ENCODE data around the gene RHEB.
"Not testable (repeated sequence)": the region's sequence is repeated elsewhere in the genome, so short reads cannot be mapped to it uniquely, and the experiment has no call there.

The RHEB gene

DNA sequence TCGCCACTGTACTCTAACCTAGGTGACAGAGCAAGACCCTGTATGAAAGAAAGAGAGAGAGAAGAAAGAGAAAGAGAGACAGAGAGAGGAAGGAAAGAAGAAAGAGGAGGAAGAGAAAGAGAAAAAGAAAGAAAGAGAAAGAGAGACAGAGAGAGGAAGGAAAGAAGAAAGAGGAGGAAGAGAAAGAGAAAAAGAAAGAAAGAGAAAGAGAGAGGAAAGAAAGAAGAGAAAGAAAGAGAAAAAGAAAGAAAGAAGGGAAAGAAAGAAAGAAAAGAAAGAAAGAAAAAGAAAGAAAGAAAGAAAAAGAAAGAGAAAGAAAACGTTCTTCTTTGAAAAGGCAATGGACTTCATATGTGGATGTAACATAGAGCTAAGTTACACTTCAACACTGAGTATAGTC is 16.5 kb upstream of the RHEB start:
- not testable (repeated sequence) for FAIRE-seq; DNase-seq (ENCODE audit: insufficient read length, low spot score)

- DNase-seq (ENCODE audit: insufficient read length, low spot score) (no peak), FAIRE-seq (no peak)
Measured at GRCh38 chr7:151529842-151530241, 10.1 kb upstream of the RHEB start.

DNA sequence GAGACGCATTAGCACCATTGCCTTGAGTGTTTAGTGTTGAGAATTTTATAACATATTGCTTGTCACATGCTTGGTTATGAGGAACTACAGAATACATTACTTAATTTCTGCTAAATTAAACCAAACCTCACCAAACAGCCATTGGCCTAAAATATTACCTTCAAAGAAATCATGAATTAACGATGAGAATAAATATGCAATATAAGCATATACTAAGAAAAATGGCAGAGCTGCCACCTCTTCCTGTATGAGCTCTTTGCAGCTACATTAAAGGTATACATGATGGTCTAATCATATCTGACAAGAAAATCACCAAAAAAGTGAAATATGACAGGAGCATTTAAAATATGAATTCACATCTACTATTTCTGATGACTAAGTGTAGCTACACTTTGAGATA is 5.2 kb upstream of the RHEB start:
- DNase-seq (ENCODE audit: insufficient read length, low spot score), result no peak
- FAIRE-seq, result no peak

DNA sequence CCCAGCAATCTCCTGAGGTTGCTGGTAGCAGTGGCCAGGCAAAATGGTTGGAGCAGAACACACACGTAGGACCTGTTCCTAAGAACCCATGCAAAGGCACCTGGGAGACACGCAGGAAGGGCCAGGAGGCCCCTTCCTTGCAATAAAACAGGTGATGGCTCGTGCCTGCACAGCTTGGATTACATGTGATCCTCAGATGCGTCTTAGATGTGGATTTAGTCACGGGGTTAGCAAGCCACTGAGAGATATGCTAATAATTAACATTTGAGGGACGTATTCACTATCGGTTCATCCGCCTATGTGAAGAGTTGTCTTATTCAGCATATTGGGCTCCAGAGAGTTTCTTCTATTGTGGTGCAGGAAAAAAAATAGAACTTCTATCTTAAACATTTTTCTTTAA is 4.6 kb upstream of the RHEB start:
- no peak for DNase-seq (ENCODE audit: insufficient read length, low spot score)

GRCh38 chr7:151520419-151521261 is 945 bp upstream of the RHEB start:
- DNase-seq (ENCODE audit: insufficient read length, low spot score), result no peak
- no peak for FAIRE-seq

More for the DNA sequence above, 4.6 kb upstream of the RHEB start:
- FAIRE-seq, result no peak

DNA sequence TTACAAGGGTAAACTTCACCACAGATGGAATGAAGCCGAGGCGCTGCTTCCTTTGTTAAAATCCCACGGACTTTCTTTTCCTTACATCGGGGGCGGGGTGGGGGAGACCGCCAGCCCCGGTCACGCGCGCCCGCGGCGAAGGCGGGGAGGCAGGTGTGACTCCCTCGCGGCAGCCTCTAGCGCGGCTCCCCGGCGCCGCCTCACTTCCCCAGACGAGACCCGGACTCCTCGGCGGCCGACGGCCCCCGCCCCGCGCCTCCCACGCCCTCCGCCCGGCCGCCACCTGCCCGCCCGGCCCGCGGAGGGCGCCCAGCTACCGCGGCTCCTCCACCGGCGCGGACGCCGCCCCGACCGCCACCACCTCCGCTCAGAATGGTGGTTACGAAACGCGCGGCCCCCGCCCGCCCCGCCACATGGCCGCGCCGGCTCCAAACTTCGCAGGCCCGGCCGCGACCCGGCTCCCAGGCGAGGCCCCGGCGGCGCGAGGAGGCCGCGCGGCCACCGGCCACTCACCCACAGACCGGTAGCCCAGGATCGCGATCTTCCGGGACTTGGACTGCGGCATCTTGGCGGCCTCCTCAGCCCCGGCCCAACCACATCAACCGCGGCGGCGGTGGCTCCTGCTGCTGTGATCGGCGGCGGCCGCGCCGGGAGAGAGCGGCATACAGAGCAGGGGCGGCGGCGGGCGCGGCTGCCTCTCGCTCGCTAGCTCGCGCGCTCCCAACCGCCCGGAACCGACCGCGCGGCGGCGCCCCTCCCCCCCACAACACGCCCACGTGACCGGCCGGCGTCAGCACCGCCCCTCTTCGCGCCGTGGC is 539 bp downstream of the RHEB start:
- not testable (repeated sequence) for FAIRE-seq; DNase-seq (ENCODE audit: insufficient read length, low spot score)

- FAIRE-seq (no peak), DNase-seq (ENCODE audit: insufficient read length, low spot score) (no peak)
Measured at GRCh38 chr7:151518105-151518946, 1.4 kb downstream of the RHEB start.

GRCh38 chr7:151517601-151518104 is 2.0 kb downstream of the RHEB start:
- DNase-seq (ENCODE audit: insufficient read length, low spot score) (no peak), FAIRE-seq (no peak)

GRCh38 chr7:151515276-151515565 is 4.5 kb downstream of the RHEB start:
- no peak for DNase-seq (ENCODE audit: insufficient read length, low spot score)
- no peak for FAIRE-seq

- no peak for FAIRE-seq
- DNase-seq (ENCODE audit: insufficient read length, low spot score), result no peak
Measured at GRCh38 chr7:151514461-151515275, 5.0 kb downstream of the RHEB start.

- DNase-seq (ENCODE audit: insufficient read length, low spot score) (no peak), FAIRE-seq (no peak)
Measured at GRCh38 chr7:151513133-151513532, 6.6 kb downstream of the RHEB start.

- FAIRE-seq, result no peak
- DNase-seq (ENCODE audit: insufficient read length, low spot score), result no peak
Measured at GRCh38 chr7:151512353-151512752, 7.3 kb downstream of the RHEB start.

GRCh38 chr7:151511946-151512345 is 7.7 kb downstream of the RHEB start:
- DNase-seq (ENCODE audit: insufficient read length, low spot score) (no peak), FAIRE-seq (no peak)

DNA sequence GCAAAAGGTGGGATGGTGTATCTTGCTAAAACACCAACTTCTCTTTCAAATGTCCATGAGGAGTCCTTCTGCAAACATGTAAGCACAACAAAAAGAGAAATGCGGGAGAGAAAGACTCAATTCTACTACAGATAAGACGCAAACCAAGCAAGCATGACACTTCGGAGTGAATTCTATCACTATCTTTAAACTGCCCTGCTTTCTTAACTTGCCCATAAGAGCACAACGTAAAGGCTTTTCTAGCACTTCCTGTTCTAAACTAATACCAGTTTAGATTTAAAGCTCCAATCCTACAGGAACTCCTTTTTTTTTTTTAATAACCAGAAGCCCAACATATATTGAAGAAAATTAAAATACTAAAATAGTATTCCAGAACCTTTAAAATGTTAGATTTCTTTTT is 8.4 kb downstream of the RHEB start:
- no peak for FAIRE-seq
- DNase-seq (ENCODE audit: insufficient read length, low spot score), result no peak

DNA sequence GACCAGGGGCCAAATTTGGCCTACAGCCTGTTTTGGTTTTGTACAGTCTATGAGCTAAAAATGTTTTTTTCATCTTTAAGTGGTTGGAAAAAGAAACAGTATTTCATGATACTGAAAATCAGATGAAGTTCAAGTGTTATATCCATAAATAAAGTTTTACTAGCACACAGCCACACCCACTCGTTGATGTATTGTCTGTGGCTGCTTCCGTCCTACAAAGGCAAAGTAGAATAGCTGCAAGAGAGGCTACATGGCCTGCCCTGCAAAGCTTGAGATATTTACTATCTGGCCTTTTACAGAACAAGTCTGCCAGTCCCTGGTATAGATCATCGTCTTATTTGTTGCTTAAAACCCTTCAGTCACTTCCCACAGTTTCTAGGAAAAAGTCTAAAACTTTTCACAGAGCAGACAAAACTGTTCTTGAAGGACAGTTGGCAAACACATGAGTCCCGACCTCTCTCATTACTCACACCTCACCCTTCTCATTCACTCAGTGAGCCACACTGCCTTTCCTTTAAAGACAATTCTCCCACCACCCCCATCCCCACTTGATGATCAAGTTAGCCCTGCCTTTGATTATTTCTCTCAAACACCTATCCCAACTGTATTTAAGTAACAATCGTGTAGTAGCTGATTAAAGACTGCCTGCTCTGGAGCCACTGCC is 9.9 kb downstream of the RHEB start:
- FAIRE-seq, result no peak

DNA sequence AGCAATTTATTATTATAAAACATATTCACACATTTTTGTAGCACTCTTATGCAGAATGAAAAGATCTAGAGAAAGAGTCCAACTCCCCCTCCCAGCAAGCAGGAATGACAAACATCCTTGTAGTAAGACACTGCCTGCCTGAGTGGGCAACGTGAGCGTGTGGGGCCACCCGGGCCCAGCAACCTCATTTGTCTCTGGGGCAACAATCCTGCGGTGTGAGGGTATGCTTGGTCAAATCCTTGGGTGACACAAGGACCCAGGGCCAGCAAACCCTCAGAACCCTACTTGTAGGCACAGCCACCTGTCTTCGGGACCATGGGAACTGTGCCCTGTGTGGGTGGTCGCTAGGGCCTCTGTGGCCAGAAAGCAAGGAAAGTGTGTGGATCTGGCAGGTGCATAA is 10.7 kb downstream of the RHEB start:
- FAIRE-seq (no peak), DNase-seq (ENCODE audit: insufficient read length, low spot score) (no peak)

More for the DNA sequence above, 9.9 kb downstream of the RHEB start:
- no peak for DNase-seq (ENCODE audit: insufficient read length, low spot score)

DNA sequence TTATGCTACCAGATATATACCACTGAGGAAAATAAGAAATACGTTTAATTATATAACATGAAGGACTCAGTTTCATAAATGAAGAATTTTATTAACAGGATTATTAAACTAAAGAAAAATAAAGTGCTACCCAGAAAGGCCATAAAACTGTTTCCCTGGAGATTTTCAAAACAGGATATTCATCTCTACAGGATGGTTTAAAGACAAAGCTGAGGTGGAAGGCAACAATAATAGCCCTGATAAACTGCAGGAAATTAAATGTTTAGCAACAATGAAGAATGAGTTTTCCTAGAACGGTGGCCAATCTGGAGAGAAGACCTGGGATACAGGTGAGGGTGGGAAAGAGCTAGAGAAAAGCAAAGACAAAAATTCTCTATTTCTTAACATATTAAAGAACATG is 11.9 kb downstream of the RHEB start:
- DNase-seq (ENCODE audit: insufficient read length, low spot score), result no peak
- no peak for FAIRE-seq

DNA sequence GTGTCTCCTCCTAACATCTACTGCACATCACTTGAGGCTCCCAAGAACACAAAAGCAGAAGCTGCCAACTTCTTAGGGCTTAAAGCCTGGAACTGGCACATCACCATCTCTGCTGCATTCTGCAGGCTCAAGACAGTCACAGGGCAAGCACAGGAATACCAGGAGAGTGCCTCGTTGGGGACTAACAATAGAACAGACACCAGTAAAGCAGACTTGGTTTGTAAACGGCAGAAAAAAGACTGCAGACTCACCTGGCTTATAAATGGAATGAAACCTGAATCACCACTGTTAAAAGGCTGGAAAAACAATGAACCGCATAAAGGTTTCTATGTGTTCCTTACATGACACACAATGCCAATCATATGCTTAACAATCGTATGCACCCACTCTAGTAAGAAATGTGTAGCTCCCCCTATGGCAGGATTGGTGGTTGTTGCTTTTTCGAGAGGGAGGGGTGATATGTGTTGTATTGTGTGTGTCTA is 12.8 kb downstream of the RHEB start:
- DNase-seq (ENCODE audit: insufficient read length, low spot score) (no peak), FAIRE-seq (no peak)

DNA sequence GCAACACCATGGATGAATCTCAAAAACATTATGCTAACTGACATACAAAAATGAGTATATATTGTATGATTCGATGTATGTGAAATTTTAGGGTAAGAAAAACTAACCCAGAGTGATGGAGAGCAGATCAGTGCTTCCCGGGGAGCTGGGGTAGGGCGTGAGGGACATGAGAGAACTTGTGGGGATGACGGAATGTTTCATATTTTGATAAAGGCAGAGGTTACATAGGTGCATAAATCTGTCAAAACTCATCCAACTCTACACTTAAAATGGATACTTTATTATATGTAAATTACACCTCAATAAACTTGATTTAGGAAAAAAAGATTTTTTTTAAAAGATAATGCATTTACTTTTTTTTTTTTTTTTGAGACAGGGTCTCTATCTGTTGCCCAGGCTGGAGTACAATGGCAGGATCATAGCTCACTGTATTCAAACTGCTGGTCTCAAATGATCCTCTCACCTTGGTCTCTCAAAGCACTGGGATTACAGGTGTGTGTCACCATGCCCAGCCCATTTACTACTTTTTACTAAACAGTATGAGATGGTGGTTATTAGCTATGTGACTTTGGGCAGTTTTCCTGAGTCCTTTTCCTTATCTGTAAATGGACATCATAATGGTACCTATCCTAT is 13.7 kb downstream of the RHEB start:
- DNase-seq (ENCODE audit: insufficient read length, low spot score) (no peak), FAIRE-seq (no peak)
